ENCODE data around the gene IFT88. TPM values are rescaled to one million over a fixed set of nuclear protein-coding genes. Genes with fewer than 3 reads are reported as not detected.

The IFT88 gene
- total and polyA plus RNA-seq, 7 donors: 6.6 to 21.8 (median 13.8) TPM

DNA sequence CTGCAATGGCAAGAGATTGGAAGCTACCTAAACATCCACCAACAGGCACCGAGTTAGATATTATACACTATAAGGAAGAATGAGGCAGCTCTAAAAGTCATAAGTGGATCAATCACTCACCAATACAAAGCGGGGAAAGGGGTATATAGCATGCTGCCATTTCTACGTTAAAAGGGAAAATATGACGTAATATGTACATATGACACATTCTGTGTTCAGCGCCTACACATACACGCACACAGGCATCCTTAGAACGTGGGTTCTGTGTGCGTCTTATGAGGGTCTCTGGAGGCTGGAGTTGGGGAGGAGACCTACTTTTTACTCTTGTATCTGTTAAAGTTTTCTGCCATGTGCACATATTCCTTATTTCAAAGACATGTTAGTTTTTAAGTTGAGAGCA lies 142.4 kb downstream of the IFT88 start:
- Histone ChIP-seq H3K27me3 (no peaks in the 10 kb centered on the region), H3K4me3 (no peak overlapping the region), H3K4me1 (peaks cover 0 to 18% (median 15%) of the 10 kb centered on the region in 4 donors), H3K9me3 (no peaks in the 10 kb centered on the region), H3K36me3 (no peaks in the 10 kb centered on the region), H3K27ac (peak overlapping the region; percentile 5 to 56 (median 34))
- intact Hi-C loops (cut with DNase I): loop anchor here (10.0 kb wide), 1 partner anchor 525 kb away; no protein-coding TSS in a partner anchor
- TF ChIP-seq, protein P1, sequence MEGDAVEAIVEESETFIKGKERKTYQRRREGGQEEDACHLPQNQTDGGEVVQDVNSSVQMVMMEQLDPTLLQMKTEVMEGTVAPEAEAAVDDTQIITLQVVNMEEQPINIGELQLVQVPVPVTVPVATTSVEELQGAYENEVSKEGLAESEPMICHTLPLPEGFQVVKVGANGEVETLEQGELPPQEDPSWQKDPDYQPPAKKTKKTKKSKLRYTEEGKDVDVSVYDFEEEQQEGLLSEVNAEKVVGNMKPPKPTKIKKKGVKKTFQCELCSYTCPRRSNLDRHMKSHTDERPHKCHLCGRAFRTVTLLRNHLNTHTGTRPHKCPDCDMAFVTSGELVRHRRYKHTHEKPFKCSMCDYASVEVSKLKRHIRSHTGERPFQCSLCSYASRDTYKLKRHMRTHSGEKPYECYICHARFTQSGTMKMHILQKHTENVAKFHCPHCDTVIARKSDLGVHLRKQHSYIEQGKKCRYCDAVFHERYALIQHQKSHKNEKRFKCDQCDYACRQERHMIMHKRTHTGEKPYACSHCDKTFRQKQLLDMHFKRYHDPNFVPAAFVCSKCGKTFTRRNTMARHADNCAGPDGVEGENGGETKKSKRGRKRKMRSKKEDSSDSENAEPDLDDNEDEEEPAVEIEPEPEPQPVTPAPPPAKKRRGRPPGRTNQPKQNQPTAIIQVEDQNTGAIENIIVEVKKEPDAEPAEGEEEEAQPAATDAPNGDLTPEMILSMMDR (IDR thresholded peaks at IDR 0.05): no peak
- WGBS, 2 donors: 94 to 95% methylated on average over 8 of the region's 8 CpGs
- DNase-seq: no peak

DNA sequence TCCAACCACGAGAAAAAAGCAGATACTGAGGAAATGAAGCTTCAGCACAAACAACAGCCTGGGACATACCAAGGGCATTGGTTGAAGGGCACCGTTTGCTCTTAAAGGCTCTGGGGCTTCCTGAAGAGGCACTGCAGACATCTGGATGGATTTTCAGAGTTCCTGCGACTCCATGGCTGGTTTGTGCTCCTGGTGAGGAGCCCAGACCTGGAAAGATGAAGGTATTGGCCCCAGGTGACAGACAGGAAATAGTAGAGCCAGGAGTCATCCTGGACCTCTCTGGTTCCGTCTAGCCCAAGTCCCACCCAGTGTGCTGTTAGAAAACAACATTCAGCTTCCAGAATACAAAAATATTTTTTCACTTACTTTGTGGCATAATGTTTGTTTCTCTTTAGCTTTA lies 142.8 kb downstream of the IFT88 start:
- H3K9me3 ChIP-seq: no peaks in the 10 kb centered on the region
- 79 to 81% methylated on average over 4 of the region's 4 CpGs for WGBS, 2 donors
- TF ChIP-seq POLR2AphosphoS5 (IDR thresholded peaks at IDR 0.05): no peak
- TF ChIP-seq, protein P1 (IDR thresholded peaks at IDR 0.05): no peak
- TF ChIP-seq POLR2A (IDR thresholded peaks at IDR 0.05): no peak
- no peak for TF ChIP-seq EP300 (IDR thresholded peaks at IDR 0.05)

DNA sequence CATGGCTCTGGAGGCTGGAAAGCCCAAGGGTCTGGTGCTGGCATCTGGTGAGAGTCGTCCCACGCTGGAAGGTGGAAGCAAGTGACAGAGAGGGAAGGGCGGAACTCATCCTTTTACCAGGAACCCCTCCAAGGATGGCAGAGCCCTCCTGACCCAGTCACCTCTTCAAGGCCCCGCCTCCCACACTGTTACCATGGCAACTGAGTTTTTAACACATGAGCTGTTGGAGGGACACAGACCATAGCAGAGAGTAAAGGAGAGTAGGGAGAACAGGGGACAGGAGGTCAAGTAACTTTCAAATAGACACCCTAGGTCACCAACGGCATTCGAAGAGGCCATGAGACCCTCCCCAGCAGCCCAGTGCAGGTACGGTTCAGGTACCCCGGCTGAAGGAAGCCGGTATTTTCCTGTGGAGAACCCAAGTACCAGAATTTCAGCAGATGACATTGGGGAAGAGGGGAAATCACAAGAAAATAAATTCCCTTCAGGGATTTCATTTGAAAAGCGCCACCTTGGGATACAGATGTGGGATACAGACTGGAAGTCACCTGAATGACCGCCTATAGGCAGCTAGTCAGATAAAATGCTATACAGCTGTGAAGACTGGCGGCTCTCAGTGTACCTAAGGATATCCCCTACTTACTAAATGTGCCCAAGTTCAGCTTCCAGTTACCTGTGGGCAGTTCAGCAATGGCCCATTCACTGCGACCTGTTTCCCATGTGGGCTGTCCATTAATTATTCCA lies 144.5 kb downstream of the IFT88 start:
- TF ChIP-seq, protein P1 (IDR thresholded peaks at IDR 0.05): no peak
- TF ChIP-seq POLR2A (IDR thresholded peaks at IDR 0.05) (no peak), EP300 (IDR thresholded peaks at IDR 0.05) (no peak)
- H3K36me3 ChIP-seq: no peaks in the 10 kb centered on the region
- no peaks in the 10 kb centered on the region for H3K9me3 ChIP-seq
- H3K4me1 ChIP-seq: peaks cover 0 to 21% (median 15%) of the 10 kb centered on the region in 4 donors
- intact Hi-C loops (cut with DNase I): loop anchor here (2.0 to 5.0 kb wide), 4 partner anchors 61 to 213 kb away; partner anchors contain the start of gene EEF1AKMT1
- WGBS, 2 donors: 87 to 89% methylated on average over 13 of the region's 13 CpGs
- no peak overlapping the region for H3K4me3 ChIP-seq
- no peak overlapping the region for H3K27ac ChIP-seq
- no peak for DNase-seq
- H3K27me3 ChIP-seq: no peaks in the 10 kb centered on the region

More for the DNA sequence above, 142.8 kb downstream of the IFT88 start:
- Histone ChIP-seq H3K4me3 (no peak overlapping the region), H3K27me3 (no peaks in the 10 kb centered on the region), H3K27ac (peak overlapping the region in 2 of 4 donors; percentile 35 to 56), H3K4me1 (peaks cover 0 to 17% (median 14%) of the 10 kb centered on the region in 4 donors), H3K36me3 (no peaks in the 10 kb centered on the region)
- DNase-seq: no peak
- intact Hi-C loops (cut with DNase I): loop anchor here (5.0 to 10.0 kb wide), 3 partner anchors 63 to 525 kb away; partner anchors contain the start of gene EEF1AKMT1

DNA sequence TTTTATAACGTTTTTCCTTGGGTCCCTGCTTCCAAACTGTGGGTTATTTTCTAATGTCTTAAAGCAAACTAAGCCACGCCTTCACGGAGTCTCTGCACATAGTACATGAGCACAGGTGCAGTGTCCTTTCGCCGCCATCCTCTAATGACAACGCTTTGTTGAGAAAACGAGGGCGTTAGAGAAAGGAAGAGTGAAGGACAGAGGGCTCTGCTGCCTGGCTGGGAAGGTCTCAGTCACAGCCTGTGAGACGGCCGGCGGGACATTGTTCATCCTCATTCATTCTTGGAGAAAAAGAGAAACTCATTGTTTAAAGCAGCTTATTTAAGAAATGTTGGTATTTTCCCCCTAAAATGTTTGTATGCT lies 146.0 kb downstream of the IFT88 start:
- Histone ChIP-seq H3K36me3 (no peaks in the 10 kb centered on the region), H3K4me1 (peaks cover 0 to 21% (median 15%) of the 10 kb centered on the region in 4 donors), H3K9me3 (no peaks in the 10 kb centered on the region), H3K27me3 (no peaks in the 10 kb centered on the region), H3K27ac (peak overlapping the region; percentile 66 to 75 (median 70)), H3K4me3 (peak overlapping the region in 3 of 4 donors; percentile 10 to 29 (median 27))
- intact Hi-C loops (cut with DNase I): loop anchor here (2.0 to 5.0 kb wide), 4 partner anchors 59 to 212 kb away; partner anchors contain the start of gene EEF1AKMT1
- no peak for TF ChIP-seq EP300 (IDR thresholded peaks at IDR 0.05)
- no peak for TF ChIP-seq POLR2AphosphoS5 (IDR thresholded peaks at IDR 0.05)
- TF ChIP-seq POLR2A (IDR thresholded peaks at IDR 0.05): no peak
- TF ChIP-seq, protein P1 (IDR thresholded peaks at IDR 0.05): no peak
- DNase-seq: no peak
- 30 to 54% methylated on average over 11 of the region's 11 CpGs for WGBS, 2 donors
